DMS53 (cell line): ENCODE data around the gene FBXW5.
A peak's percentile ranks its signal among the peaks of the same experiment; 100 is the strongest.

Experiments
- DNase-seq: peaks from one replicate; lab custom pipeline; 2025; lab: John Stamatoyannopoulos, UW

Gene FBXW5

GRCh38 chr9:136947955-136948510, 3.5 kb upstream of the FBXW5 start:
- DNase-seq, result peak; percentile 39

DNA sequence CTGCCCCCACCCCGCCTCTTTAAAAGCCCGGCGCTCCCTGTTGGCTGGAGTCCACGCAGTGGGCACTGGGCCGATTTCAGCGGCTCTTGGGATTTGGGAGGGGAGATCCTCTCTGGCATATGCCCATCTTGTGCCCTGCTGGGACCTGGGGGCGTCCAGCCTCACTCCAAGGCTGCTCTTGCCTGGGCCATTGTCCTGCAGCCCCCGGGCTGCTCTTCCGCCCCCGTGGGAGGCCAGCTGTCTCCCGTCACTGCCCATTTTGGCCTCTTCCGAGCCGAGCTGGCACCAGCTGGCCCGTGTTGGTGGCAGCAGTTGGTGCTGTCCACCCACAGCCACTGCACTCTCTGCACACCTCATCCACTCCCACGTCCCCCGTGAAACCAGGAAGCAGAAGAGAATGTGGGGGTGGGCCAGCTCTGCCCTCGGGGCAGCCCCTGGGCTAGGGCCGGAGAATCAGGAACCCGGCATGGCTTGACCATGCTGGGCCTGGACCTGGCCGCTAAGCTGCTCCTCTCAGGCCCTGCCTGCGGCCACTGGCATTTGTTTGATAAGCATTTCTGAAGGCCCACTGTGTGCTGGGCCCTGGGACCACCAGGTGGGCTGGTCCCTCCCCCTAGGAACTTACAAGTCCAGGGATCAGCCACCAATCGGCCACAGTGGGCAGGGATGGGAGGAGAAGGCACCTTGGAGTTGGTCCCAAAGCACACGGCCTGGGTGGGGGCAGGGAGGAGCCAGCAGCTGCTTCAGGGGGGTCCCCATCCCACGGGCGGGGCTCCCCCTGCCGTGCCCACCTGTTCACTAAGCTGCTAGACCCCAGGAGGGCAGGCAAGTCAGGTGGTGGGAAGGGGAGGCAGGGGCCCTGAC, 2.7 kb upstream of the FBXW5 start:
- no peak for DNase-seq

- no peak for DNase-seq
Observed at GRCh38 chr9:136946228-136947027, 1.9 kb upstream of the FBXW5 start.

DNA sequence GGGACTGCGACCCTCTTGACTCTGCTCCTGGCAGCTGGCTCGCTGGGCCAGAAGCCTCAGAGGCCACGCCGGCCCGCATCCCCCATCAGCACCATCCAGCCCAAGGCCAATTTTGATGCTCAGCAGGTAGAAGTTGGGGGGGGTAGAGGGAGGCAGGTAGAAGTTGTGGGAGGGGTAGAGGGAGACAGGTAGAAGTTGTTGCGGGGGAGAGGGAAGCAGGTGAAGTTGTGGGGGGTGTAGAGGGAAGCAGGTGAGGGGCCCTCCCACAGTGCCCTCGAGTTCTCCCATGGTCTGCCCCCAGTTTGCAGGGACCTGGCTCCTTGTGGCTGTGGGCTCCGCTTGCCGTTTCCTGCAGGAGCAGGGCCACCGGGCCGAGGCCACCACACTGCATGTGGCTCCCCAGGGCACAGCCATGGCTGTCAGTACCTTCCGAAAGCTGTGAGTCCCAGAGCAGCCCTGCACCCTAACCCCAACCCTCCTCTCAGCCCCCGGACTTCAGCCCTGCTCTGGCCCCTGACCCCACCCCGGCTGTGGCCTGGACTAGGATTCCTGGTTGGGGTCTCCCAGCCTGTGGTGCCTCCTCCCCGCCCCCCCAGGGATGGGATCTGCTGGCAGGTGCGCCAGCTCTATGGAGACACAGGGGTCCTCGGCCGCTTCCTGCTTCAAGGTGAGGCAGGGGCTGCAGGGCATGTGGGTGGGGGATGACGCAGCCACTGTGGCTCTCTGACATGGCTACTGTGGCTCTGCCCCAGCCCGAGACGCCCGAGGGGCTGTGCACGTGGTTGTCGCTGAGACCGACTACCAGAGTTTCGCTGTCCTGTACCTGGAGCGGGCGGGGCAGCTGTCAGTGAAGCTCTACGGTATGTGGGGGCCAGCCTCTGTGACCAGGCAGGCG, 1.0 kb upstream of the FBXW5 start:
- no peak for DNase-seq

DNA sequence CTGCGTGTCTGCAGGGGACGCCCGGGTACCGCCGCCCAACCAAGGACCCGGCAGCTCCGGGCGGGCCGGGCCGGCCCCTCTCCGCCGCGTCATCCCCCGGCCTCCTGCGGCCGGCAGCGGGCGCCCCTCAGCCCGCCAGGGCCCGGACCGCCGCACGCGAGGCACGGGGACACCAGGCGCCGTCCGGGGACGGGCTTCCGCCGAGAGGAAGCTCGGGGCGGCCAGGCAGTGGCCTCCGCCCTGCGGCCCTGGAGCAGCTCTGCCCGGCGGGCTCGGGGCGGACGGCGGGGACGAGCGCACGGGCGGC, 373 bp downstream of the FBXW5 start:
- peak; percentile 89 for DNase-seq

- DNase-seq, result peak; percentile 80
Observed at GRCh38 chr9:136943291-136944211, 987 bp downstream of the FBXW5 start.

GRCh38 chr9:136942881-136943230, 1.7 kb downstream of the FBXW5 start:
- DNase-seq, result no peak

GRCh38 chr9:136942112-136942880, 2.2 kb downstream of the FBXW5 start:
- peak; percentile 40 for DNase-seq

GRCh38 chr9:136941231-136942111, 3.1 kb downstream of the FBXW5 start:
- DNase-seq, result no peak

- no peak for DNase-seq
Observed at GRCh38 chr9:136940526-136941230, 3.9 kb downstream of the FBXW5 start.

- peak; percentile 46 for DNase-seq
Observed at GRCh38 chr9:136939996-136940525, 4.5 kb downstream of the FBXW5 start.

DNA sequence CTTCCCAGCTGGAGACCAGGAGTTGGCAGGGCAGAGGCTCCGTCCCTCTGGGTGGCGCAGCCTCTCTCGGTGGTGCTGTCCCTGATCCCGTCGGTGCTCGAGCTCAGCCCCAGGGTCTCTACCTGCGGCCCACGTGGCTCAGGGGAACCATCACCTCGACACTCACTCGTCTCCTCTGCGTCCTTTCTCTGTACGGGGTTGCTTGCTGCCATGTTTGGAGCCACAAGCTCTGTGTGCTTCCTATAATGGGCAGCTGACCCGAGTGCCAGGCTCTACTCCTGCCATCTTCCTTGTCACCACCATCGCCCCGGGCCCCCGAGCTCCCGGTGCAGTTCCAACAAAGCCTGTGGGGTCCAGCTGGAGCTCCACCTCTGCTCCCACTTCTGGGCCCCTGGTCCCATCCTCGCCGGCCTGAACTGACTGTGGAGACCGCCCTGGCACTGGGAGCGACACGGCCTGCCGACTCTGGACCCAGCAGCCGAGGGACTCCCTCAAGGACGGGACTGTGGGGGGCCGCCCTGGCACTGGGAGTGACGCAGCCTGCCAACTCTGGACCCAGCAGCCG, 5.0 kb downstream of the FBXW5 start:
- no peak for DNase-seq

GRCh38 chr9:136937186-136938001, 7.1 kb downstream of the FBXW5 start:
- no peak for DNase-seq

GRCh38 chr9:136936645-136937170, 7.8 kb downstream of the FBXW5 start:
- no peak for DNase-seq

- DNase-seq, result no peak
Observed at GRCh38 chr9:136935651-136936050, 8.9 kb downstream of the FBXW5 start.

DNA sequence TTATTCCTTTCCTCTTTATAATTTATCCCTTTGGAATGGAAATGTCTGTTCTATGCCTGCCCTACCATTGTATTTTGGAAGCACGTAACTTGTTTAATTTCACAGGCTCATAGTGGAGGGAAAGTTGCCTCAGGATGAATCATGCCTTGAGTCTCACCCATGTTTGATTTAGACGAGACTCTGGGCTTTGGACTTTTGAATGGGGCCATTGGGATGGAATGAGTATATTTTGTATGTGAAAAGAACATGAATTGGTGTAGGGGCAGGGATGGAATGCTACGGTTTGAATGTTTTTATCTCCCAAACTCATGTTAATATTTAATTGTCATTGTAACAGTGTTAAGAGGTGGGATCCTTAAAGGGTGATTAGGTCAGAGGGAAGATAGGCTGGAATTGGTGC, 10.3 kb downstream of the FBXW5 start:
- no peak for DNase-seq

- DNase-seq, result no peak
Observed at GRCh38 chr9:136931611-136932130, 12.9 kb downstream of the FBXW5 start.
